ENCODE data around the gene SYNGR3.

GRCh38 chr16:1968146-1968953, 21.4 kb upstream of the SYNGR3 start:
- TF ChIP-seq CTCF (conservative IDR thresholded peaks at IDR 0.05 in 1 of 2, IDR thresholded peaks at IDR 0.05 in 1 of 2; ENCODE audit: extremely low read depth in 1 of 2, insufficient read depth in 1 of 2, low read depth in 1 of 2, low read length in 2 of 2) (no peak), EZH2 (IDR thresholded peaks at IDR 0.05; ENCODE audit: borderline replicate concordance, low read length) (no peak)
